DND-41 (cell line): ENCODE data around the gene GLYR1.

Source experiments
- EZH2 ChIP-seq: IDR thresholded peaks from 3 replicates; pipeline ENCODE4 v1.6.1; 2012; ENCODE audit warnings: borderline replicate concordance, low read depth, mild to moderate bottlenecking, moderate library complexity, low read length, inconsistent platforms; ENCODE audit not compliant: severe bottlenecking
- TF ChIP-seq, protein P1 (sequence below): IDR thresholded peaks from 2 replicates; pipeline ENCODE4 v1.5.1; 2012; ENCODE audit warnings: borderline replicate concordance, low read length, moderate library complexity, mild to moderate bottlenecking; ENCODE audit not compliant: poor library complexity, severe bottlenecking; ENCODE audit errors: extremely low read depth

DNA sequence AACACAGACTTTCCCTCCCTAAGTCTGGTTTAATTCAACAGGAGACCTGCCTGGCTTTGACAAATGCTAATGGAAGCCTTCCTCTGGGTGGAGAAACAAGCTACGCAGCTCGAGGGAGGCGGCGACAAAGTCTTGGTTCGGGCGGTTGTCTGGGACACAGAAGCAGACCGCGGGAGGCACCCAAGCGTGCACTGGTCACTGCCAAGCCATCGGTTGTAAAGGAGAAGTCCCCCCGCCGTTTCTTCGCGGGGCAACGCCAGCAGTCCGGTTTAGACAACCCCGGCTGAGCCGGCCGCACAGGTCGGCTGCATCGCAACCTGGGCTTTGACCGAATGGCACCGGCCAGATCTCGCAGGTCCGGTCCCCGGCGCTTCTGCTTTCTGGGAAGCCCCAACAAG lies 586 bp downstream of the GLYR1 start:
- TF ChIP-seq, protein P1, sequence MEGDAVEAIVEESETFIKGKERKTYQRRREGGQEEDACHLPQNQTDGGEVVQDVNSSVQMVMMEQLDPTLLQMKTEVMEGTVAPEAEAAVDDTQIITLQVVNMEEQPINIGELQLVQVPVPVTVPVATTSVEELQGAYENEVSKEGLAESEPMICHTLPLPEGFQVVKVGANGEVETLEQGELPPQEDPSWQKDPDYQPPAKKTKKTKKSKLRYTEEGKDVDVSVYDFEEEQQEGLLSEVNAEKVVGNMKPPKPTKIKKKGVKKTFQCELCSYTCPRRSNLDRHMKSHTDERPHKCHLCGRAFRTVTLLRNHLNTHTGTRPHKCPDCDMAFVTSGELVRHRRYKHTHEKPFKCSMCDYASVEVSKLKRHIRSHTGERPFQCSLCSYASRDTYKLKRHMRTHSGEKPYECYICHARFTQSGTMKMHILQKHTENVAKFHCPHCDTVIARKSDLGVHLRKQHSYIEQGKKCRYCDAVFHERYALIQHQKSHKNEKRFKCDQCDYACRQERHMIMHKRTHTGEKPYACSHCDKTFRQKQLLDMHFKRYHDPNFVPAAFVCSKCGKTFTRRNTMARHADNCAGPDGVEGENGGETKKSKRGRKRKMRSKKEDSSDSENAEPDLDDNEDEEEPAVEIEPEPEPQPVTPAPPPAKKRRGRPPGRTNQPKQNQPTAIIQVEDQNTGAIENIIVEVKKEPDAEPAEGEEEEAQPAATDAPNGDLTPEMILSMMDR: no peak
- TF ChIP-seq EZH2: no peak
